HG02759 (cell line): ENCODE results near the gene MEGF11.

ENCODE experiments used
- ATAC-seq: cut with Tn5 transposase; IDR thresholded peaks from one replicate; pipeline ENCODE4 v1.9.1; 2021; ENCODE audit warnings: mild to moderate bottlenecking, moderate library complexity; ENCODE audit not compliant: unreplicated experiment

The MEGF11 gene

DNA sequence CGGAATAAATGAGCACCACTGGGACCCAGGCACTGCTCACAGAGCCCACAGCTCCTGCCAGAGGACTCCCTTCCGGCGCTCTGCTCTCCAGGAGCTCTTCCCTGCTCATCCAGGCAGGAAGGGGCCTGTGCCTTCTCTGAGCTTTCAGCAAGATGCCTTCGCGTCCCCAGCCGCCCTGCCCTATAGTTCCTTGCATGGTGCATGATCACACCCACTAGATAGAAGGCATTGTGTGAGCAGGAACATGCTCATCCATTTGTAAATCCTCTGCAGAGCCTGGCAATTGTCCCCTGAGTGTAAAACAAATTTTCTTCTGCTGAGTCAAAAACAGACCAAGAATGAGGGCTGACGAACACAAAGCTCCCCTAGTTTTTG, 181.6 kb downstream of the MEGF11 start:
- no peak for ATAC-seq

DNA sequence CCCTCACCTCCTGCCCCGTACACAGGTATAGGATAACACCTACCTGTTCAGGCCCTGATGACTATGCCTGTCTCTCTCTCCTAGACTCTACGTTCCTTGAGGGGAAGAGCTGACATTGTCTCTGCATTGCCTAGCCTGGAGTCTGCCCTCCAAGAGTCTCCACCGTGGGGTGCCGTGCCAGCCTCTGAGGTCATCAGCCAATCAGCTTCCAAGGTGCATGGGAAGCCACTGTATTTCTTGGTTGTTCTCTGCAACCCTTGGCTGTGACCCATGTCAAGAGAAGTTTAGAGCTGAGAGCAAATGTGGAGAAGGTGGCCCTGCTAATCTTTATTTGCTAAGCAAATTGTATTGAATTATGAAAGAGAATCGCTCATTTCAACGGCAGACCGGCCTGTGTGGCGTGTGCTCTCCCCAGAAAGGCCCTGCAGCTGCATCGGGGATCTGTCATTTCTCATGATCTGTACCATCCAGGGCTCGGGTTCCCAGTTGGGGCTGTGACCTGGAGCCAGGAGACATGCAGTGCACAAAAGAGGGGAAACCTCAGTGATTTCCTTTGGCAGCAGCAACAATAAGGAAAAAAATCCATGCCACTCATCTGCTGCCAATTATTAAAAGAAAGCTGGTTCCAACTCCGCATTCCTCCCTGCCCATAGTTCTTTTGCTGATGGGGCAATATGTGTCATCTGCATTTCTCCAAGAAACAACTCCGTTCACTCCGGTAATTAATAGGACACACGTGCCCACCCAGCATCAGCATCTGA, 182.2 kb downstream of the MEGF11 start:
- no peak for ATAC-seq

DNA sequence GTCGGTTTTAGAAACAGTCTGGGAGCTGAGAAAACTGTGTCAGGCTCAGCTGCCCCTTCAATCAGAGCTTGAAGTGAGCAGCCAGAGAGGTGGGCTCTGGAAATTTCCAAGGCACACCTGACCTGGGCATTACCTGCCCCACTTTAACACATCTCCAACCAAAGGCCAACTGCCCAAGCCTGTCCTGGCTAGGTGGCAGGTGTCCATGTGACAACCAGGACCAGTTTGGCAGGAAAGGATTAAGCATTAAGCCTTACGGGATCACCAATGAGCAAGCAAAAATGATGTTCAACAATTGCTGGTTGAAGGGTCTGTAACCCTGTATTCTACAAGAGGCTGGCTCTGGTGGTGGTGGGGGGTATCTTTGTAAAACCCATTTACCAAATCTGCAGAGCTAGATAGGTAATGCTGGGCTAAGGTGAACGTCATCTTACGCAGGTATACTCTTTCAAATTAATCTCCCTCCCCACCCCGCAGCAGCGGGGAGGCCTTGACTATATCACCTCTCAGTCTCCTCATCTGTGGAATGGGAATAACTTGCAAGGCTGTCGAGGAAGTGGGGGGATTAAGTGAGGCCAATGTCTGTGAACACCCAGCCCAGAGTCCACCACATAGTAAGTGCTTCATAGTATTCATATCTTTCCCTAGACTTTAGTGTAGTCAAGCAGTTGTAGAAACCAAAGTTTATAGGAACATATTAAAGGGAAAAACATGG, 183.2 kb downstream of the MEGF11 start:
- ATAC-seq: no peak

DNA sequence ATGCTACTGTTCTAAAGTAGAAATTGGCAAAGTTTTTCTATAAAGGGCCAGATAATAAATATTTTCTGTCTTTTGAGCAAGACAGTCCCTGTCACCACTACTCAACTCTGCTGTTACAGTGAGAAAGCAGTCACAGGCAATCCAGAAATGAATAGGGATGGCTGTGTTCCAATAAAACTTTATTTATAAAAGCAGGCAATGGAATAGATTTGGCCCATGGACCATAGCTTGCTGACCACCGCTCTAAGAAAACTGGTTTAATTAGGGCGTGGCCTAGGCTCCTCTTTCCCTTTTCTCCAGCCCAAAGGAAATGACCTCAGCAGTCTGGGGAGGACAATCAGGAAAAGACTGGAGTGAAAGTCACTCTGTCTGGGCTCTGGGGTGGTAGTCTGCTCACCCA, 183.8 kb downstream of the MEGF11 start:
- ATAC-seq: no peak

DNA sequence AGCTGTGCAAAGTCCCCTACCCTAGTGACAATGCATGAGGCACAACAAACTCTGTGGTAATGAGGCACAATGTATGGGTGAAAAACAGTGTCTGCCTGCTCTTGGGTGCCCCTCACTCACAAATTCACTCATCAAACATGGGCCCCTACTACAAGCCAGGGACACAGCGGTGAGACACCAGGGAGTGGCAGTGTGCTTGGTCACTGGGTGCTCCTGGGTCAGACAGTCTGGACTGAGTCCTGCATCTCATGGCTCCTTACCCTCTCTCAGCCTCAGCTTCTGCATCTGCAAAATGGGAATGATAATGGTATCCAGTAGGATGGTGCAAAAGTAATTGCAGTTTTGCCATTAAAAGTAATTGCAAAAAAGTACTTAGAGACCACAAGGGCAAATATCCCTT, 184.7 kb downstream of the MEGF11 start:
- ATAC-seq: no peak

DNA sequence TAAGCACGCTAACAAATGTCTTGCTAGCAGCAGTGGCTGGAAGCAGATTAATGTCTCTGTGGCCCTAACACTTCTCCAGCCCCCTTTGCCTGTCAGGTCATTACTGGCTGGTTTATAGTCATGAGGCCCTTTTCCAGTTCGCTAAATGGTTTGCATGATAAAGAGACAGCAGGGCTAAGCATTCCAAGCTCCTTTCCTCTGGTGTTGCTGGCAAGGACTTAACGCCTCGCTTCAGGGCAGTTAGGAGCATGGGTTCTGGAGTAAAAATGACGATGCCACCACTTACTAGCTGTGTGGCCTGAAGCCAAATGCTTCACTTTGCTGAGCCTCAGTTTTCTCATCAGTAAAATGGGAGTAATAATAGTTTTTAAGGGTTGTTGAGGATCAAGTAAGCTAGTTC, 185.9 kb downstream of the MEGF11 start:
- ATAC-seq: no peak

DNA sequence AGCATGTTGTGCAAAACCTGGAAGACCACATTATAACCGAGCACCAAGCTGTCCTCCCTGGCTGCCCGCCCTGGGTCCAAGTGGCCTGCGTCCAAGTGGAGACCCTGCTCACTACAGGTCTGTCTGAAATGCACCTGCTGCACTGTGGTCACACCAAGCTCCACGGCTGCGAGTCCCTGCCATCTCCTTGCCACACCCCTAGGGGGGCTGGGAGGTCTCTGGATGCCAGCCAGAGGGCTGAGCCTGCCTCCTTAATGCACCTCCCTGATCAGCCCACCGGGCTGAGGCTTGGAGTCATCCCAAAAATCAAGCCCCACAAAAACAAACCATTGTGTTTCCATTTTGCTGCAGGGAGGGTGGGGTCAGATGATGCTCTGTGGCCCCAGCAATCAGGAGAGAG, 187.1 kb downstream of the MEGF11 start:
- ATAC-seq: no peak

DNA sequence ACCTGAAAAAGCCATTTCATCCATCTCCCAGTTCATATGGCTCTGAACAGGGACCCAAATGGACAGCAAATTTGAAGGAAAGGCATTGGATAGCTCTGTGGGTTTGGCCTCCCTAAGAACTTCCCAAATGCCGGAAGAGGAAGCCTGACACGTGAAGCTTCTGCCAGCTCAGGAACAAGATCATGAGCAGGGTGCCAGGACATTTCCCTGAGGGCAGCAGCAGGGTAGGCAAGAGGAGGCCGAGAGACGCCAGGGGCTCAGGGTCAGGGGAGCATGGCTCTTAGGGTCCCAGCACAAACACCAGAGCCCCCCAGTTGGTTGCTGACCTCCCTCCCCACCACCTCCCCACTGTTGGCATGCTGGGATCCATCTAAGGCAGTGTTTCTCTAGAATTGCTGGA, 187.5 kb downstream of the MEGF11 start:
- no peak for ATAC-seq

DNA sequence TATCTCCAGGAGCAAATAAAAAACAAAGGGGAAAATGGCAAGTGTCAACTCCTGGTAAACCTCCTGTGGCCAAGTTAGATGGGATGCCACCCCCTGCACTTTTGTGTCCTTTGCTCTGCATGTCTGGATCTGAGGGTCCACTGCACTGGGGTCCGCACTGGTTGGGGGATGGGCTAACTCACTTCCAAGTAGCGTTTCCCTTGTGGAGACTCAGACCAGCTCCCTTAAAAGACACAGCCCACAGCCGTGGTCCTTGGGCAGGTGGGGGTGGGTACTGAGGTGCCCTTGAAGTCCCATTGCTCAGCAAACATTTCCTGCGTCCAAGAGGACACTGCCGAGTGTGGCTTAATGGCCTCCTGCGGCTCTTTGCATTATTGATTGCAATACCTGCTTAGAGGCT, 188.2 kb downstream of the MEGF11 start:
- no peak for ATAC-seq

DNA sequence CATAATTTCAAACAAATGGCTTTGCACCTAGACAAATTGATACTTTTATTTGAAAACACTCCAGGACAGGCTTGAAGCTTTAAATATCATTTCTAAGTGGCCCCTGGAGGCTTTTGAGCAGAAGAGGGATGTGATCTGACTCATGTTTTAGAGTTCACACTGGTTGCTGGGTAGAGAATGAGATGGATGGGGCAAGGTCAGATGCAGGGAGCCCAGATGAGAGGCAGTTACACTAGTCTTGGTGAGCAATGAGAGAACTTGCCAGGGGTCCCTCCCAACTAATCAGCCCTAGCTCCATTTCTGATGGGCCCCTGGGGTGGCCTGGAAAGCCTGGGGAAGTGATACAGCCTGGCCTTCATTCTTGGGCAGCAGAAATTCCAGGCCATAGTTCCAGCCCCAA, 190.4 kb downstream of the MEGF11 start:
- no peak for ATAC-seq

DNA sequence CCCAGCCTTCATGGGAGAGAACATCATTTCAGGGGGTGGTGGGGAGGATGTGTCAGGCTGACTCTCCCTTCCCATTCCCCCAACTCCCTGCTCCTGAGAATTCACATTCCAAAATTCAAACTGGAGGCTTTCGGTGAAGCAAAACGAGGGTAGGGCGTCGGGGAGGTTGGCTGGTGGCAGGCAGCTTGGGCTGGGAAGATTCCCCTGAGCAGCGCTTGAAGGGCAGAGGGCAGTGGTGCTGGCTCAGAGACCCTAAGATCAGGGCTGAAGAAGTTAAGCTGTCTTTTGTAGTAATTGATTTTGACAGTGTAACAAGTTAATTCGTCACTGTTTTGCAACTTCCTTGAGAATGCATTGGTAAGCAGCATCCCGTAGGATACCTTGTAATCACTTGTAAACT, 196.5 kb downstream of the MEGF11 start:
- ATAC-seq: no peak

DNA sequence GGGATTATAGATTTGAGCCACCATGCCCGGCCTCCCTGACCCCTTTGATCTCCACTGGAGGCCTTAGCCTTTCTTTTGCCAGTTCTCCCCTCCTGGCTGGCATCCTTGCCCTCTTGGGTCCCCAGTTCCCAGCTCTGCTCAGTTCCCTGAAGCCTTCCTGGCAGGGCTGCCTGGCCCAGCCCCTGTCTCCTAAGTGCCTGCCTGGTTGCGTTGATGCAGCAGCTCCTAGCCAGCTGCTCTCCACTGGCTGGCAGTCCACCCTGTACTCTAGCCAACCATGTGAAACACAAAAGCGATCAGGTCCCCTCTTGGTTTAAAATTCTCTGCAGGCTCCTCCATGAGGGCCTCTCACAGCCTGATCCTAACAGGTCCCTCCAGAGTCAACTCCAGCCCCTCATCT, 199.6 kb downstream of the MEGF11 start:
- no peak for ATAC-seq

DNA sequence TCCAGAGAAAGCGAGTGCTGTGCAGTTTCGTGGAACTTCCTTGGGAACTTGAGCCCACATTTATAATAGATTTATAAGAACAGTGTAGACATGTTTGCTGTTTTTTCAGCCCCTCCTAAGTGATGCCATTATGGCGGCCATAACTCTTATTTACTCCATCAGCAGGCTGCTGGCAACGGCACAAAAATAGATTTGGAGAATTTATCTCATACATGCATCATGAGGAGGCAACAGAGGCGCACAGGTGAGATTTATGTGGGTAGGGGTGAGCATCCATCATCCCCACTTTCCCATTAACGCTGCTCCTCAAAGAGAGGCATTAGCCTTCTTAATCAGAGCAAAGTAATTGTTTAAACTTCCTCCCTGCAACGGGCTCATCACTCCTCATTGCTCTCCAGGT, 201.7 kb downstream of the MEGF11 start:
- no peak for ATAC-seq

DNA sequence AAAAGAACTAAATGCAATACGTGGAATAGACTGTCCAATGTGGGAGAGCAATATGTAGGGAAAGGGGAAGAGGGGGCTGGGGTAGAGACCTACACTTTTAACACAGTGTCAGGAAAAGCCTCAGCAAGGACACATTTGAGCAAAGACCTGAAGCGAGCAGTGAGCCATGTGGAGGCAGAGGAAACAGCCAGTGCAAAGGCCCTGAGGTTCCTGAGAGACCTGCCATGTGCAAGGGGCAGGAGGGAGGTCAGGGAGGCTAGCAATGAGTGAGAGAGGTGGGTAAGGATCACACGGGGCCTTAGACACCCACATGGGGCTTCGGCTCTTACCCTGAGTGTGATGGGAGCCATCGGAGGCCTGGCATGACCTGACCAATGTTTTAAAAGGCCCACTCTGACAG, 203.3 kb downstream of the MEGF11 start:
- no peak for ATAC-seq

DNA sequence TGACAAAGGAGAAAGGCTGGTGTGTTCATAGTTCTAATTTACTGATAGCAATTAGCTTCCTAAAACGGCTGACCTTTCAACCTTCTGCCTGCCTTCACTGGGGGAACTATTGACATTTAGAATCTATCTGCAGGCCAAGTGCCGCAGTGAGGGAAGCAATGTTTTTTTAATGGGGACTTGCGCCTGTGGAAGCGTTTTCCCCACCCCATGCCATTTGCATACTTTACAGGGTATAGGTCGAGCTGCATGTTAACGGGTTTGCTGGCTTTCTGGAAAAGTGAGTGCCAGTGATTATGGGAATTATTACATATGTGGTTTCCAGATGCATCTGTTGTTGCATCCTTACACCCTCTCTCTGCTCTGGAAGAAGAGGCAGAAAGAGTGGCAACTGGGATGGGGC, 204.2 kb downstream of the MEGF11 start:
- no peak for ATAC-seq

DNA sequence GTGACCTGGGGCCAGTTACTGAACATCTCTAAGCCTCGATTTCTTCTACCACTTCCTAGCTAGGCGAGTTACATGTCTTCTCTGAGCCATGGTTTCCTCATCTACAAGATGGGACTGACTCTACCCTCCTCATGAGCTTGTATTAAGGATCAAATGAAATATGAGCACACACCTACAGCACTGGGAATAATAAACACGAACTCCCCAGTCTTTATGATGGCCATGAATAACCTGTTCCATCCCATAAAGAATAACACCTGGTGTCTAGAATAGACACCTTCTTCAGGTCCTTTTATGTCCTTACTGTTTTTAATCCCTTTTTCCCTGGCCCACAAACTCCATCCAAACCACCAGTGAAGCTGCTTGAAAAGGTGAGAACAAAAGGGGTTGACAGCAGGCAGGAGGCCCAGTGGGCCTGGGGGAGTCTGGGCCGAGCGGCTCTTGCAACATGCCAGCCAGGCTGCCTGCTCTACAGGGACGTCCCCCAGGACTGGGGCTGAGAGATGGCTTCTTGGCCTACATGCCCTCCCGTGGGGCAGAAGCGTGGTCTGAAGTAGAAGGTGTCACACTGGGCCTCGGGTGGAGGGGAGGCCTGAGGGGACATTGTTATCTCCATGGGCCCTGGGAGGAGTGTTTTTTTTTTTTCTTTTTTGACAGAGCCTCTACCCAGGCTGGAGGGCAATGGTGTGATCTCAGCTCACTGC, 206.1 kb downstream of the MEGF11 start:
- ATAC-seq: no peak

DNA sequence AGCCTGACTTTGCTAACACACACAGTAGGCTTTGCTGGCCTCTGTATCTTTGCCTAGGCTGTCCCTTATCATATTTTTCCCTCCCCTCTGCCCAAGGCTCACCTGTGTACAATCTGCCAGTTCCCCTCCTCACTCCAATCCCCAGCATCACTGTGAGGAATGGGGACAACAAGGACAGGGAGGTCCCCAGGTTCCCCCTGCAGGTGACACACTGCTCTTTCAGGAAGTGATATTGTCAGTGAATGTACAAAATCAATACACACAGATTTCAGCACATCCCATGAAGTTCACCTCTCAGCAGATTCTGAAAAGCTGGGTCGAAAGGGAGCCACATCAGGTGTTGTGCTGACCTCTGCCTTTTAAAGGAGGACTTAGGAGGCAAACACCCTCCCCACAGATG, 206.8 kb downstream of the MEGF11 start:
- ATAC-seq: no peak

DNA sequence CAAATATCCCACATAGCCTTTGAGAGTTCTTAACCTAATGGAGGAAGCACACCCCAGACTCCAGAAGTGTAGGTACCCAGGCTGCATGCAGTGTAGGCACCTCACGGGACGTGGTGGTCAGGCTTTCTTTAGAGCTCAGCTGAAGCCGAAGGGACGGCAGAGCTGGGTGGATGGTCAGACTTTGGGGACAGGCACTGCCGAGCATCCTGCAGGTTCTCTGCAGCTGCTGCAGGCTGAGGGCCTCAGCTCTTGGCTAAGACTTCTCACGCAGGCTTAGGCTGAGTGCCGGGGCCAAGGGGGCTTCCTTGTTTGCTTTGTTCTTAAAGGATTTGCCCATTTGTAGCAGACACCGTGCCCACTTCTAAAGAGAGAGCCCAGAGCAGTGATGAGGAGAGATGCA, 207.2 kb downstream of the MEGF11 start:
- no peak for ATAC-seq

DNA sequence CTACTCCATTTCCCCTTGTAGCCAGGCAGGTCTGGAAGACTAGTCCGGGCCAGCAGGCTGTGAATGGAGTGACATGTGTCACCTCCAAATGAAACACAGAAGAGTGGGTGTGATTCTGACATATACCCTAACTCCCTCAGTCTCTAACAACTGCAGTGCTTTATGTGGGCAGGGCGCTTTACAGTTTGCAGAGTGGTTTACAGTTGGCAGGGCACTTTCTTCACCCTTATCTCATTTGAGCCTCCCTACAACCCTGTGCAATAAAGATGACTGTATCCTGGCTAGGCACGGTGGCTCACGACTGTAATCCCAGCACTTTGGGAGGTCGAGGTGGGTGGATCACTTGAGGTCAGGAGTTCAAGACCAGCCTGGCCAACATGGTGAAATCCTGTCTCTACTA, 208.0 kb downstream of the MEGF11 start:
- ATAC-seq: no peak

DNA sequence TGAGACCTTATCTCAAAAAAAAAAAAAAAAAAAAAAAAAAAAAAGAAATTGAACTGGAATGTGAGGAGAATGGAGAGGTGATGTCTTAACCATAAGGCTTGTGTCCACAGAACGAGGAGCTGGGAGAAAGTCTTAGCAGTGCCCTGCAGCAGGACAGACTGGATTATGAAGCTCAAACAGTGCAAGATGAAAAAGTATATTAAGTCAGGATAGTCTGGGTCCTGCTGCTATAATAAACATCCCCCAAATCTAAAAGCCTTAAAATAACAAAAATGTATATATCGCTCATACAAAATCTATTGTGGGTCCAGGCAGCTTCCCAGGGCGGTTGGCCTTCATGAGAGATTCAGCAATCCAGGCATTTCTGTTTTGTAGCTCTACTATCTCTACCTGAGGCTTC, 208.7 kb downstream of the MEGF11 start:
- no peak for ATAC-seq

DNA sequence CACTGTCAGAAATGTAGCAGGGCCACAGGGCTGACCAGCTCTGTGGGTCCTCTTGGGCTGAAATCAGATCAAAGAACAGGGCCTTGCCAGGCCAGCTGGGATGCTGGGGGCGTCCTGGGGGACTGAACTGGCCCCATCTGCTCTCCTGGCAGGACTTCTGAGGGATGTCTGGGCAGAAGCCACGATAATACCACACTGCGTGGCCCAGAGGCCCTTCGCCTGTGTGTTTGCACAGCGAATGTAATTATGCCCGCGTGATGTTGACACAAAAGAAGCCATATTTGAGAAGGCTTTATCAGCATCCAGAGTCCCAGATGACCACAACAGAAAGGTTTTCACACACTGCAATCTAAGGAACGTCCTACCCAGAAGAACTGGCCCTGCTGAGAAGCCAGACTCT, 210.3 kb downstream of the MEGF11 start:
- no peak for ATAC-seq

DNA sequence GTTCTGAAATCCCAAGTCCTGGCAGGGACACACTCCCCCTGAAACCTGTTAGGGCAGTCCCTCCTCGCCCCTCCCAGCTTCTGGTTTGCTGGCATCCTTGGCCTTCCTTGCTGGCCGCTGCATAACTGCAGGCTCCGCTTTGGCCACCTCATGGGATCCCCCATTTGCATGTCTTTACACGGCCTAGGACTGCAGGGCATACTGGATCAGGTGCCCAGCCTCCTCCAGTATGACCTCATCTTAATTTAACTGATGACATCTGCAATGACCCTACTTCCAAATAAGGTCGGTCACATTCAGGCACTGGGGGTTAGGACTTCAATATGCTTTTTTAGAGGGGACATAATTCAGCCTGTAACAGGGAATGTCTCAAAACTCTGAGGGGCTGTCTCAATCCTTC, 210.9 kb downstream of the MEGF11 start:
- no peak for ATAC-seq
